CD4-positive, alpha-beta T cell treated with Interleukin-6 at 100 ng/mL for 8 hours (primary cell): ENCODE results near the gene CCDC159.
"Not testable (repeated sequence)": the region's sequence is repeated elsewhere in the genome, so short reads cannot be mapped to it uniquely, and the experiment has no call there.

Experiments used
- DNase-seq: peaks from one replicate; pipeline ENCODE4 v3.0.0-alpha.2; 2020; ENCODE audit warnings: mixed read lengths, low spot score

CCDC159 gene

DNA sequence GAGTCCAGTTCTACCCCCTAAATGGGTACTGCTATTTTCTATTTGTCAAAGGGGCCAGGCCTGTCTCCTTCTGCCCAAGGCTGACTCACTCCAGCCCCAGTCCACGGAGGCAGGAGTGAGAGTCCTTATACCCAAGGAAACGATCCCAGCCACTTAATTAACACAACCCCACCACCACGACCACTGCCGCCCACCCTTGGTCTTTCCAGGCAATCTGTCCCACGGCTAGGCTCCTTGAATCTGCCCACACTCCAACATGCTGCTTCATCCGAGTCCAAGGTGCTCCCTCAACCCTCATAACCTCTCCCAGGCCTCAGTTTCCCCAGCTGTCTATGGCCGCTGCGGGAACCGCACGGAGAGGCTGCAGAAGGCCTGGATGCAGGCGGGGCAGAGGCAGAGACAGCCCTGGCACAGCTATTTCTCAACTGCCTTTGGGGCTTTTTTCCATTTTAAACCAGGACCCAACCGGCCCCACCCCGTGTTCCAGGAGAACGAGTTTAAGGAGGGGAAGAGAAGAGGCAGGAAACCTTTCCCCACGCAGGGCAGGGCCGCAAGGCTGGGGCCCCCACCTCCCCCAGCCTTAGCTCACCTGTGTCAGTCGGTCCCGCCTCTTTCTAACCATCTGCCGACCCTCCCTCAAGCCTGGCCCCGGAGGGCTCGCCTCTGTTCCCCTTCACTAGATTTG lies 7.6 kb upstream of the CCDC159 start:
- DNase-seq, result no peak

DNA sequence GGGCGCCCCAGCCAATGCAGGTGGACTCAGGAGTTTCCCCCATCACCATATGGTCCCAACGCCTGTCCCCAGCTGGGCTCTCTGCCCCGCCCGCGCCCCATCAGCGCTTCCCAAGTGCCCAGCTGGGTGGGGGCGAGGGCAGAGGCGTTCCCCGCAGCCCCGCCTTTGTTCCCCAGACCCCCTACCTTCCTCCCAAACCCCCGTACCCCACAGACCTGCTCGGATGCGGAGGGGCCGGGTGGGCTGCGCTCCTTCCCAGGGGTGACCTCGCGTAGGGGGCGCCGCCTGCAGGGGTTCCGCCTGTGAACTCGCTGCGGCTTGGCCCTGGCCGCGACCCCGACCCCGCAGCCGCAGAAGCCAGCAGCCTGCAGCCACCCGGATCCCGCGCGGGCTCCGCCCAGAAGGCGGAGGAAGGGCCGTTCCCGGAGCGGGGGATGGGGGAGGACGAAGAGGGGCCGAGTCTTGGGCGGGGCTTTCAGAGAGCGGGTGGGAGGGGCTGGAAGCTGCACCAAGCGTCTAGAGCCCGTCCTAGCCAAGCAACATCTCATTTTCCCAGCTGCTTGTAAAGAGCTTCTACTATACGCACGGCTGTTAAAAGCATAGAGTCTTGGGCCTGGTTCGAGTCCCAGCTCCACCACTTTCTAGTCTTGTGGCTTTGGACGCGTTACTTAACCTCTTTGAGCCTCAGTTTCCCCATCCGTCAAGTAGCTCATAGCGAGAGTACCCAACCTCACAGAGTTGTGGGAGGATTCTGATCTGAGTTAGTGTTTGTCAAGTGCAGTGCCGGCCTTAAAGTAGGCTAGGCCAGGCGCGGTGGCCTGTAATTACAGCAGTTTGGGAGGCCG lies 6.8 kb upstream of the CCDC159 start, which contains the start of gene RAB3D:
Gene RAB3D (minus strand): TSS at position 404 of the 845 bp plus-strand sequence. CDS start 2,258 bp downstream, outside the sequence.
- DNase-seq, result peak; percentile 84

DNA sequence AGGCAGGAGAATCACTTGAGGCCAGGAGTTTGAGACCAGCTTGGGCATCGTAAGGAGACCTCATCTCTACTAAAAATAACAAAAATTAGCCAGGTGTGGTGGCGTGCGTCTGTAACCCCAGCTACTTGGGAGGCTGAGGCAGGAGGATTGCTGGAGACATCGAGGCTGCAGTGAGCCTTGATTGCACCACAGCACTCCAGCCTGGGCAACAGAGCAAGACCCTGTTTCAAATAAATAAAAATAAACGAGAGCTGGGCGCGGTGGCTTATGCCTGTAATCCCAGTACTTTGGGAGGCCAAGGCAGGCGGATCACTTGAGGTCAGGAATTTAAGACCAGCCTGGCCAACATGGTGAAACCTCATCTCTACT lies 6.2 kb upstream of the CCDC159 start:
- DNase-seq, result not testable (repeated sequence)

DNA sequence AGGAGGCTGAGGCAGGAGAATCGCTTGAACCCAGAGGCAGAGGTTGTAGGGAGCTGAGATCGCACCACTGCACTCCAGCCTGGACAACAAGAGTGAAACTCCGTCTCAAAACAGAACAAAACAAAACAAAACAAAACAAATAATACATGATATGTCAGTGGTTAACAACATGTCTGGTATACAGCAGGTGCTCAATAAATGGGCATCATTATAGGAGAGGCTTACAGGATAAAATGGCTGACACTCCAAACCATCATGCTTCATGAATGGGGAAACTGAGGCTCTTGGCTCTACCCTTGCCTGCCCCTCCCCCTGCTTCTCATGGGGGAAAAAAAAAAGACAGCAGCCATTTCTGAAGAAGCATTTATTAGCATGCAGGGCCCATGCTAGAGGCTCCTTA lies 3.9 kb upstream of the CCDC159 start:
- no peak for DNase-seq

DNA sequence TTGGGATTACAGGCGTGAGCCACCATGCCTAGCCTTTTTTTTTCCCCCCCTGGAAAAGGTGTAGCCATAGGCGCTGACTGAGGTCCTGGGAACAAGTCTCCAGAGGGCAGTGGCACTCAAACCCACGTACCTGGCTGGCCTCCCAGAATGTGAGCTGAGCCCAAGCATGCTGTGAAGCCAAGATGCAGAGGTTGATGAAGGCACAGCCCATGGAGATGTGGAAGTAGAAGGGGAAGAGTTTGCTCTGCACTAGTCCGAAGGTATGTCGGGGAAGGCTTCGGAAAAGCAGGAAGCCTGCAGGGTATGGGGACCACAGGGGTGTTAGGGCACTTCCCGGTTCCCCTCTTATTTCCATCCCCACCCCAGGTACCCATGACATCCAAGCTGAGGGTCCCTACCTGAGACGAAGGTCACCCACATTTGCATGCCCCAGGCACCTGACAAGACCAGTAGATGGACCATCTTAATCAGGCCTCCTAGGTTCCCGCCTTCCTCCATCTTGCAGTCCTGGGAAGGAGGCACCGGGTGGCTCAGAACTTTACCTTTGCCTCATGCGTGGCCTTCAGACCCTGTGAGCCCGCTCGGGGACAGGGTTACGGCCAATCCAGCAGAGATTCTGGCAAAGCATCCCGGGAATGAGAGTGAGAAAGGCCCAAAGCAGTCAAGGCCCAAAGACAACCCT lies 1.1 kb upstream of the CCDC159 start:
- DNase-seq, result no peak

DNA sequence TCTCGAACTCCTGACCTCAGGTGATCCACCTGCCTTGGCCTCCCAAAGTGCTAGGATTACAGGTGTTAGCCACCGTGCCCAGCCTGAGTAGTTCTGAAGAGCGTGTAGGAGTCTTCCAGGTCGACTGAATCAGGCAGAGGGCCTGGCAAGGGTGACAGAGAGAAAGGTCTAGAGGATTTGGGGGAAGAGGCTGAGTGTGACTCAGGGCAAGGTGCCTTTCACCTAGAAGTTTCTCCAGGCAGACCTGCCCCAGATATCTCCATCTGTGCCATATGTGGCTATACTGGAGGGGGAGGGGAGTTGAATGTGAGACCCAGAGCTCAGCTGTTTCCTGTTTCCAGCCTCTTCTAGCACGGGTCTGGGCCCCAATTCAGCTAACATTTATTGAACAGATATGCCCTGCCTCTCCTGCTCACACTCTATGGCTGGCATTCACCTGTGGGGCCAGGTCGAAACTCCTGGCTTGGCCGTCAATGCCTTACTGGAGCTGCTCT lies 1.3 kb downstream of the CCDC159 start:
- no peak for DNase-seq

DNA sequence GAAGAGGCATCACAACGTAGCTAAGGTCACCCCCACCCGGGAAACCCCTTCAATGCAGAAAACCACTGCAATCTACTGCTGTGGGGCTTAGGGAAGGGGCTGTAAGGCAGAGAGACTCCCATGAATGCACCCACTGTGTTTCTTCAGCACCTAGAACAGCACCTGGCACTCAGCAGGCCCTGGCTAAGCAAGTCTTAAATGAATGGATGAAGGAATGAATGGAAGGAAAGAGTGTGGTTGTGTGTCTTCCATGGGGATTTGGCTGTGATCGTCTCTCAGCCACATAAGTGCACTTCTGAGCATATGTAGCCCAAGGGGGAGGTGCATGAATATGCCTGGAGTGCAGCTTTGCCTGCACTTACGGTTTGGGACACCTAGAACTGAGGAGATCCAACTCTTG lies 2.9 kb downstream of the CCDC159 start:
- DNase-seq, result no peak

DNA sequence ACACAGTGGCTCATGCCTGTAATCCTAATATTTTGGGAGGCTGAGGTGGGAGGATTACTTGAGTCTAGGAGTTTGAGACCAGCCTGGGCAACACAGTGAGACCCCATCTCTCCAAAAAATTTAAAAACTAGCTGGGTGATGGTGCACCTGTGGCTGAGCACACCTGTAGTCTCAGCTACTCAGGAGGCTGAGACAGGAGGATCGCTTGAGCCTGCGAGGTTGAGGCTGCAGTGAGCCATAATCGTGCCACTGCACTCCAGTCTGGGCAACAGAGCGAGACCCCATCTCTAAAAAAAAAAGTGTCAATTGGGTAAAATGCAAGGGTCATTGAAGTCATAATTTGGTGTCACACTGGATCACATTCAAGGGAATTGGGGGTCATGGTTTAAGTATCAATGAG lies 7.8 kb downstream of the CCDC159 start:
- DNase-seq, result not testable (repeated sequence)

DNA sequence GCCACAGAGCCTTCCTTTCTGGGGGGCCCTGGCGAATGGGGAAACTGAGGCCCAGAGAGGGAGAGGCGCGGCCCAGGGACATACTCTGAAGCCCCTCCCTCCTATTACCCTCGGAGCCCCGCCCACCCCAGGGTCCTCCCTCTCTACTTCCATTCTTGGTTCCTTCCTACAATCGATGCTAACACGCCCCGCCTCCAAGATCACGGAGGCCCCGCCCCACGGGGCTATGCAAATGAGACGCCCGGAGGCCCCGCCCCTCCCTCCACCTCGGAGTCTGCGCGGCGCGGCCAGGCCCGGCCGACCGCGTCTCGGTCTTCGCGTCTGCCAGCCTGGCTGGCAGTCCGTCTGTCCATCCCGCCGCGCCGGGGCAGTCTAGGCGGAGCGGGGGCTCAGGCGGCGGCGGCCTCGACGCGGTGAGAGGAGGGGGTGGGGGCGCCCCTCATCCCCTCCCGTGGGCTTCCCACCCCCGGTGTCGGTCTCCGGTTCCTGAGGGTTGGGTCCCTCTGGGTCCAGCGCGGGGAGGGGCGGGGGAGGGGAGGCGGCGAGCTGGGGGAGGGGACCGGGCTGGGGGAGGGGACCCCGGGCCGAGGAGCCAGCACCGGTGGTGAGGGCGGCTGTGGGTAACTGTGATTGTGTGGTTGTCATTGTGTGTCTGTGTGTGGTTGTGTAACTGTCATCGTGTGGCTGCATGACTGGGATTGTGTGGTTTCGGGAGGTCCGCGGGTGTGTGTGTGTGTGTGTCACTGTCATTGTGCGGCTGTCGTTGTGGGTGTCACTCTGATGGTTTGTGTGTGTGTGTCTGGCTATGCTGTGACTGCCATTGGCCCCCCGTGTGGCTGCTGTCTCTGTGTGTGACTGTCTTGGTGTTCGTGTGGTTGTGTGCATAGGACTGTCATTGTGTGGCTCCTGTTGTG lies 9.1 kb downstream of the CCDC159 start, which contains the start of gene PLPPR2:
Gene PLPPR2 (plus strand): TSS at position 273 of the 914 bp plus-strand sequence. CDS start 2,242 bp downstream, outside the sequence.
- peak; percentile 79 for DNase-seq

DNA sequence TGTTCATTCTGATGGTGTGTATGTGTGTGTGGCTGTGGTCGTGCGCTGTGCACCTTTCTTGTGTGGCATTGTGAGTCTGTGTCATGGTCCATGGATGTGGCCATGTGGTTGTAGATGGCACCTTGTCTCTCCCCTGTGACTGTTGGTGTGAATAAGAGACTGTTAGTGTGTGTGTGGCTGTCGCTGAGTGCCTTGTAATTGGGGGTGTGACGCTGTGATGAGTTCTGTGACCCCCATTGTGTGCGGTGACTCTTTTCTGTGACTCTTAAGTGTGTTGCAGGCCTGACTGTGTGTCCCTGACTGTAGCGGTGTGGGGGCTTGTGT lies 9.7 kb downstream of the CCDC159 start:
- no peak for DNase-seq

DNA sequence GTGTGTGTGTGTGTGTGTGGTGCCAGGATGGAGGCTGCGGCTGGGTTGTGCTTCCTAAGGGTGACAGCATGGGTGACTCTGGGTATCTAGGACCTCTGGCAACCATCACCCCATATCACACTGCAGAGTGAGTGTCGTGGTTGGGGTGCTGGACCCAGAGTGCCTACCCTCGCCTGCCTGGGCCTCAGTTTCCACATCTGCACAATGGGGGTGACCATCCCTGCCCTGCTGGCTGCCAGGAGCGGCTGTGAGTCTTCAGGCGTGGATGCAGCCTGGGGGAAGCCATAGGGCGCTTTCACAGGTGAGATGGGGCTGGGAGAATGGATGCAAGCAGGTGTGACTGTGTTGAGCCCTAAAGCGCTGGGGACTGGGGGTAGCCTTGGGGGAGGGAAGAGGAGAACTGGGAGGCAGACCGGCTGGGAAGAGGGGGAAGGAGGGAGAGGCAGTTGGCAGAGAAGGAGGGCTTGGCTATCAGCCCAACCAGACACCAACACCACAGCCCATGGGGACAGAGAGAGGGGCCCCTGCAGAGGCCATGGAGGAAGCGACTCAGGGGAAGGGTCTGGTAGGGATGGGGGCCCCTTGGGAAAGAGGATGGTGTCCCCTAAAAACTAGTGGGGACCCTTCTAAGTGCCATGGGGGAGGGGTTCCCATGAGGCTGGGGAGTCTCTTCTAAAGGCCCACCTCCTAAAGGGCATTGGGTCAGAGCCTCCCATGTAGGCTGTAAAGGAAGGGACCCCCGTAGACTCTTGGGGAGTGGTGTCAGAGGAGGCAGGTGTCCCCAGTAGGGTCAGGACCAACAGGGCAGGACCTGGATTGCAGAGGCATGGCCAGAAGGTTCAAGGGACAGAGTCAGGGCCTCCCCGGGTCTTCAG lies 10.6 kb downstream of the CCDC159 start:
- no peak for DNase-seq

DNA sequence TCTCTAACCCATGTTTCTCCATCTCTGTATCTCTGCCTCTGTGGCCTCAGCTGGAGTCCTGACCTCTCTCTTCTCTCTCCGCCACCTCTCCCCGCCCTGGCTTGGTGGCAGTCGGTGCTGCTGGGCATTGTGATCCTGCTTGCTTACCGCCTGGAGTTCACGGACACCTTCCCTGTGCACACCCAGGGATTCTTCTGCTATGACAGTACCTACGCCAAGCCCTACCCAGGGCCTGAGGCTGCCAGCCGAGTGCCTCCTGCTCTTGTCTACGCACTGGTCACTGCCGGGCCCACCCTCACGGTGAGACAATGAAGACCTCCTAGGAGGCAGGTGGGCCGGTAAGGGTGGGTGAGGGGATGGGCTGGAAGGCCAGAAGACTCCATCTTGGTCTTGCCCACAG lies 13.1 kb downstream of the CCDC159 start:
- no peak for DNase-seq

DNA sequence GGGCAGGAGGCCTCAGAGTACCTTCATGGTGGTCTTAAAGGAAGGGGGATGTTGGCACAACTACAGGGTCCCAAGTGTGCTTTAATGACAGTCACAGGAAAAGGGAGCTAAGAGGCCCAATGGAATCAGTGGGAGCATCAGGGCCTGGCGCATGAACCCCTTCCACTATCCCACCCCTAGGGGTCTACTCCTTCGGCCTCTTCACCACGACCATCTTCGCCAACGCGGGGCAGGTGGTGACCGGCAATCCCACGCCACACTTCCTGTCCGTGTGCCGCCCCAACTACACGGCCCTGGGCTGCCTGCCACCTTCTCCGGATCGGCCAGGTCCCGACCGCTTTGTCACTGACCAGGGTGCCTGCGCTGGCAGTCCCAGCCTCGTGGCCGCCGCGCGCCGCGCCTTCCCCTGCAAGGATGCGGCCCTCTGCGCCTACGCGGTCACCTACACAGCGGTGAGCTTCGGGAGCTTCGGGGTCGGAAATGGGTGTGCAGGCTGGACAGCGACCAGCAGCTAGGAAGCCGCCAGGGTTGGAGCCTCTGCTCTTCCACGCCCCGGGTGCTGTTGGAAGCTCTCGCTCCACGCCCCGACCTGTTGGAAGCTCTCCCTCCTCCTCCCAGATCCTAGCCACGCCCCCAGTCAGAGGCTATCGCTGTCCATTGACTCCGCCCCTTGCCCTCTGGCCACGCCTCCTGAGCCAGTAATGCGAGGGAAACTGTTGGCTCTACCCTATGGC lies 14.9 kb downstream of the CCDC159 start:
- DNase-seq, result no peak

DNA sequence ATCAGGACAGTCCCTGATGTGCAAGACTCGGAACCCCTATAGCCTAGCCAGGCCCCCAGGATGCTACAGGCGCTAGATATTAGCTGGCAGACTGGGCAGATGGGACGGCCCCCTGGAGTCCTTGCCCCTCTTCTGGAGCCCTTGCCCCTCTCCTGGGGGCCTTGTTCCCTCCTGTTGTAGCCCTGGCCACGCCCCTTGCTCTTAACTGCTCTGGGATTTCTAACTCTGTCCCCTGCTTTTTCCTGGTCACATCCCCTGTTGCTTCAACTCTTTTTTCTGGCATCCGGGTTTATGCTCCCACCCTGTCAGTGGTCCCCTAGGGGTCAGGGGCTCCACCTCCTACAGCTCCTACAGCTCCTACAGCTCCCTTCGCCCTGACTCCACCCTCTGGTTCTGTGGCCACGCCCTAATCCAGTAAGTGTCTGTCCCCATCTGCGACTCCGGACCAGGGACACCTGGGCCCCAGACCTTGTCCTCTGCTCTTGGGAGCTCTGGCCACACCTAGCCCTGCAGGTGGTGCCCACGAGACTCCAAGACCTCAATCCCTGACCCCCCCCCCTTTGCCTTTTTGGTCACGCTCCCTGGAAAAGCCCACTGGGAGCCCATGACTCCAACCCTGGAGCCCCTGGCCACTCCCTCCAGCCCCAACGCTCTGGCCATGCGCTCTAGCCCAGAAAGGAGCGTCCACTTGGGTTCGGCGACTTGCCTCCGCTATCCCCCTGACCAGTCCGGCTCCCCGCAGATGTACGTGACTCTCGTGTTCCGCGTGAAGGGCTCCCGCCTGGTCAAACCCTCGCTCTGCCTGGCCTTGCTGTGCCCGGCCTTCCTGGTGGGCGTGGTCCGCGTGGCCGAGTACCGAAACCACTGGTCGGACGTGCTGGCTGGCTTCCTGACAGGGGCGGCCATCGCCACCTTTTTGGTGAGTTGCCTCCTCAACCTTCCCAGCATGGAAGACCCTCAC lies 15.7 kb downstream of the CCDC159 start:
- DNase-seq, result no peak

DNA sequence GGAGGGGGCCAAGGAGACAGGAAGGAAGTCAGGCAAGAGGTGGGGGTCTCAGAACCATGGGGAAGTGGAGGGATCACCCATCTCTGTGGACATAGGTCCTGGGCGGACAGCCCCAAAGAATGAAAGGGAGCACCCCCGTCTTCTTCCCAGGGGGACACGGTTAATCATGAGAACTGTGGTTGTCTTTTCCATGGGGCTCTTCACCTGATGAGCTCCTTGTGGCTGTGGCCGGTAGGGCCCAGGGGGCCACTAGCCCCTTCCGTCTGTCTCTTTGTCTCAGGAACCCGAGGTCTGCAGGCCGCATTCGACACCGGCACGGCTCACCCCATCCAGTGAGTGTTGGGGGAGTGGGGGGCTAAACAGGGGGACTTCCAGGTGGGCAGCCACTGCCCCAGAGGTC lies 17.6 kb downstream of the CCDC159 start:
- no peak for DNase-seq

DNA sequence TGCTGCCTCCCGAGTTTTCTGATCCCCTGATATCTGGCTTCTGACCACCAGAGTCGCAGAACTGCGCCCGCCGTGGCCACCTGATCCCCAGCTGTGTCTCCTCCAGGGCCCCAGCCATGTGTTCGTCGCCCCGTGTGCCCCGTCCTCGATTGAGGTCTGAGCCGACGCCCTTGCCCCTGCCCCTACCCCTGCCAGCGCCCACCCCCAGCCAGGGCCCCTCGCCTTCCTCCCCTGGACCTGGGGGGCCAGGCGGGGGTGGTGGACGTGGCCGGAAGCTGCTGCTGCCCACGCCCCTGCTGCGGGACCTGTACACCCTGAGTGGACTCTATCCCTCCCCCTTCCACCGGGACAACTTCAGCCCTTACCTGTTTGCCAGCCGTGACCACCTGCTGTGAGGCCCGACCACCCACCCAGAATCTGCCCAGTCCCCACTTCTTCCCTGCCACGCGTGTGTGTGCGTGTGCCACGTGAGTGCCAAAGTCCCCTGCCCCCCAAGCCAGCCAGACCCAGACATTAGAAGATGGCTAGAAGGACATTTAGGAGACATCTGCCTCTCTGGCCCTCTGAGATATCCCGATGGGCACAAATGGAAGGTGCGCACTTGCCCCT lies 18.1 kb downstream of the CCDC159 start:
- no peak for DNase-seq

DNA sequence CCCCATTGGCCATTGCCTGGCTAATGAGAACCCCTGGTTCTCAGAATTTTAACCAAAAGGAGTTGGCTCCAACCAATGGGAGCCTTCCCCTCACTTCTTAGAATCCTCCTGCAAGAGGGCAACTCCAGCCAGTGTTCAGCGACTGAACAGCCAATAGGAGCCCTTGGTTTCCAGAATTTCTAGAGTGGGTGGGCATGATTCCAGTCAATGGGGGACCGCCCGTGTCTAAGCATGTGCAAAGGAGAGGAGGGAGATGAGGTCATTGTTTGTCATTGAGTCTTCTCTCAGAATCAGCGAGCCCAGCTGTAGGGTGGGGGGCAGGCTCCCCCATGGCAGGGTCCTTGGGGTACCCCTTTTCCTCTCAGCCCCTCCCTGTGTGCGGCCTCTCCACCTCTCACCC lies 18.6 kb downstream of the CCDC159 start:
- DNase-seq, result no peak

DNA sequence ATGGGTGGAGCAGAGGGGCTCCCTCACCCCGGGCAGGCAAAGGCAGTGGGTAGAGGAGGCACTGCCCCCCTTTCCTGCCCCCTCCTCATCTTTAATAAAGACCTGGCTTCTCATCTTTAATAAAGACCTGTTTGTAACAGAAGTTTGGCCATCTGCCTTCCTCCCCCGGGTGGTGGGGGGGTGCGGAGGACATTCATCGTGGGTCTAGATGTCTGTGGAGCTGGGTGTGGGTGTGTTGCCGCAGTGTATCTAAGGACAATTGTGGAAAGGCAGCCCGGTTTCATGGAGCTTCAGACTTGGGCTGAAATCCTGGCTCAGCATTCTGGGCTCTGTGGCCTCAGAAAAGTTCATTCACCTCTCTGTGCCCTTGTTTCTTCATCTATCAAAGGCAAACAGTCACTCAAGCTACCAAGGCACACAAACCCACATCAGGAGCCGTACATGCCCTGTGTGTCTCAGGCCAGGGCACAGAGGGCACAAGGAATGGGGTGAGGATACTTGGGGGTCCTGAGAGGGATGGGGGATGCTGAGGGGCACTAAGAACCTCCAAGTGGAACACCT lies 19.3 kb downstream of the CCDC159 start:
- DNase-seq, result no peak
